Right cardiac atrium (tissue), 5 donors: ENCODE results near the gene AKNAD1. TPM values are rescaled to one million over a fixed set of nuclear protein-coding genes. Genes with fewer than 3 reads are reported as not detected.
"Not testable (repeated sequence)": the region's sequence is repeated elsewhere in the genome, so short reads cannot be mapped to it uniquely, and the experiment has no call there.

ENCODE experiments used
- ATAC-seq, 2 donors: fragments of 200-7000 bp; cut with Tn5 transposase; one replicate each; pipeline versions ENCODE4 v1.8.0 to v1.9.1; 2020; ENCODE audit warnings: moderate library complexity in 2 of 2, mild to moderate bottlenecking in 1 of 2
- DNase-seq, 3 donors: peaks; one replicate each; pipeline ENCODE4 v3.0.0-alpha.2; 2020
- H3K27ac ChIP-seq: one replicate; pipeline ENCODE4 v1.5.1; 2013; ENCODE audit warnings: mild to moderate bottlenecking, low read length, control low read depth, moderate library complexity
- H3K27me3 ChIP-seq: one replicate; pipeline ENCODE4 v1.6.1; 2013; ENCODE audit not compliant: control insufficient read depth, insufficient read depth
- H3K4me1 ChIP-seq: one replicate; pipeline ENCODE4 v1.6.1; 2013; ENCODE audit warnings: low read length; ENCODE audit not compliant: control insufficient read depth, insufficient read depth
- H3K4me3 ChIP-seq: one replicate; pipeline ENCODE4 v1.5.1; 2013; ENCODE audit warnings: low read length, control low read depth
- H3K9me3 ChIP-seq: one replicate; pipeline ENCODE4 v1.6.1; 2013; ENCODE audit warnings: low read length; ENCODE audit not compliant: control insufficient read depth
- WGBS: extraction: QIAGEN DNeasy Blood & Tissue Kit; methylation state at CpG from one replicate; pipeline ENCODE4 v1.1.7; 2013; 5-methylcytosine and 5-hydroxymethylcytosine counted together
- intact Hi-C, 4 donors: fragments of 100-400 bp; cut with DNase I; formaldehyde crosslinking; loops; one replicate each; pipeline versions ENCODE4 v1.11.0 to v1.14.0; 2022 to 2023
- polyA plus RNA-seq: library from polyadenylated mRNA; stranded (reverse); fragments of 200-250 nt; gene quantifications from one replicate; pipeline ENCODE4 v1.2.3, GENCODE V29; 2013
- total RNA-seq, 4 donors: library from RNA; stranded (reverse); fragmentation: NEBNext Ultra II Directional; extraction: Animal tissue kit (Norgen Biotek cat#: 25700); gene quantifications; one replicate each; pipeline ENCODE4 v1.2.1, GENCODE V29; 2021
- donor health status: healthy with polysubstance abuse.
- donor health status: DM: no; HTN: yes; CAD: no.
- donor health status: DM: no; HTN: no; CAD: no.
- donor health status: DM: no; HTN: yes; CAD: no; lungs with severe emphysema.
- donor health status: DM: yes; HTN: yes; CAD: no.

Gene AKNAD1
- total and polyA plus RNA-seq, 5 donors: not detected

DNA sequence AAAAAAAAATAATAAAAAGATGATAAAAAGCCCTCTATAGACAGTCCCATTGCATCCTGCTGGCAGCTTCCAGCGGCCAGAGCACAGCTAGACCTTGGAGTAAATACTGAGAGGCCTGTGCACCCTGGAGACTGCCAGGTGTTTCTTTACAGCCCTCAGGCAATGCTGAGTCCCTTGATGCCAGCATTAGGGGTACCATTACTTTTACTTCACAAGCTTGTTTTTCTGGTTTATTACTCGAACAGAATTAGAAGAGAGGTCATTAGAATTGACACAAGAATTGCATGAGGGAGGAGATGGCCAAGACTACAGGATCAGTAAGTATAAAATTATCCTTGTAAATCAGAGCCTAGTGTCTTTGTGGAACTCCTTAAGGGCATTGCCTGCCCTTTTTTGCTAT is 43.6 kb downstream of the AKNAD1 start:
- Histone ChIP-seq H3K4me3 (no peak overlapping the region), H3K27me3 (no peaks in the 10 kb centered on the region), H3K9me3 (no peaks in the 10 kb centered on the region), H3K27ac (no peak overlapping the region), H3K4me1 (no peaks in the 10 kb centered on the region)
- DNase-seq: no peak
- WGBS: 89% methylated on average over 2 of the region's 2 CpGs
- intact Hi-C loops: no loop called here
- ATAC-seq: no peak

DNA sequence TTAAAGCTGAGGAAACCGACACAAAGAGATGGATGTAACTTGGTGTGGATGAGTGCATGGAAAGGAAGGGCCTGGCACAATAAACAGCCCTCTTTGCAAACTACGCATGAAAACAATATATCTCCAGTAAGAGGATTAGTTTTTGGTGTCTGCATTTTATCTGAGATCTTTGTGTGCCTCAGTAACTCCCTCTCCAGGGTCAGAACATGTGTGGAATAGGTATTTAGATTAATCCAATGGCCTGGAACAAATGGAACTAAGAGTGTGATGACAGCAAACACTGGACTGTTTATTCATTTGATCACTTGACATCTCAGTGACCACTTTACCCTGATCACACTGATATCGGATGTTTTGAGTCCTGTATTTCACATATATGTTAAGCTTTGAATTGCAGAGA is 45.3 kb downstream of the AKNAD1 start:
- no peak overlapping the region for H3K27ac ChIP-seq
- ATAC-seq: no peak
- intact Hi-C loops: no loop called here
- 95% methylated on average over 3 of the region's 3 CpGs for WGBS
- H3K9me3 ChIP-seq: no peaks in the 10 kb centered on the region
- DNase-seq: no peak
- H3K4me3 ChIP-seq: no peak overlapping the region
- H3K4me1 ChIP-seq: no peaks in the 10 kb centered on the region
- H3K27me3 ChIP-seq: no peaks in the 10 kb centered on the region

DNA sequence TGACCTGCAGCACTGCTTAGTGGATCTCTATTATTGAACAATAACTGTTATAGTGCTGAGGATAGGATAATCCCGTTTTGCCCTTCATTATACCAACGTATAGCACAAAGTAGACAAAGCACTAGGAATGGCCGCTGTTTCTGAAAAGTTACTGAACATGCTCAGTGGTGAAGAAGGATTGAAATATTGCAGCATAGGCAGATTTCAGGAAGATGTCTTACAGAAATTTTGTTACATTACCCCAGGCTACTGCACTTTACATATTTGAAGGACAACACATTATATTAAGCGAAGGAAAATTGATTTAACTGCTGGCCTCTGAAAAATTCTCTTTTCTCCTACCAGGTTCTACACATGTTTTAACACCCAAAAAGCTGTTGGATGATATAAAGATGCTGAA is 48.5 kb downstream of the AKNAD1 start:
- 93% methylated on average over 4 of the region's 4 CpGs for WGBS
- H3K4me1 ChIP-seq: no peaks in the 10 kb centered on the region
- DNase-seq: no peak
- intact Hi-C loops: no loop called here
- H3K9me3 ChIP-seq: no peaks in the 10 kb centered on the region
- no peak for ATAC-seq
- H3K27ac ChIP-seq: no peak overlapping the region
- H3K4me3 ChIP-seq: no peak overlapping the region
- no peaks in the 10 kb centered on the region for H3K27me3 ChIP-seq

DNA sequence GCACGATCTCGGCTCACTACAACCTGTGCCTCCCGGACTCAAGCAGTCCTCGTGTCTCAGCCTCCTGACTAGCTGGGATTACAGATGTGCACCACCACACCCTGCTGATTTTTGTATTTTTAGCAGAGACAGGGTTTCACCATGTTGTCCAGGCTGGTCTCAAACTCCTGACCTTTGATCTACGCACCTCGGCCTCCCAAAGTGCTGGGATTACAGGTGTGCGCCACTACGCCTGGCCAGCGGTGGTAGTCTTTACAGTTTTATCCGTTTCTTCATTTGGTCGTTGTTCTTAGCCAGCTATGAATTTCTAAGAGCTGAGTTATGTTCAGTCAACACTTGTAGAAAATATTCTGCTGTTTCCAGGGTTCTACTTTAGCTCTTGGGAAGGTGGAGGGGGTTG is 53.3 kb downstream of the AKNAD1 start:
- ATAC-seq (no peak), DNase-seq (no peak)
- H3K9me3 ChIP-seq: no peaks in the 10 kb centered on the region
- no peak overlapping the region for H3K4me3 ChIP-seq
- no peaks in the 10 kb centered on the region for H3K4me1 ChIP-seq
- H3K27ac ChIP-seq: no peak overlapping the region
- intact Hi-C loops: no loop called here
- H3K27me3 ChIP-seq: no peaks in the 10 kb centered on the region
- WGBS: 95% methylated on average over 11 of the region's 11 CpGs

DNA sequence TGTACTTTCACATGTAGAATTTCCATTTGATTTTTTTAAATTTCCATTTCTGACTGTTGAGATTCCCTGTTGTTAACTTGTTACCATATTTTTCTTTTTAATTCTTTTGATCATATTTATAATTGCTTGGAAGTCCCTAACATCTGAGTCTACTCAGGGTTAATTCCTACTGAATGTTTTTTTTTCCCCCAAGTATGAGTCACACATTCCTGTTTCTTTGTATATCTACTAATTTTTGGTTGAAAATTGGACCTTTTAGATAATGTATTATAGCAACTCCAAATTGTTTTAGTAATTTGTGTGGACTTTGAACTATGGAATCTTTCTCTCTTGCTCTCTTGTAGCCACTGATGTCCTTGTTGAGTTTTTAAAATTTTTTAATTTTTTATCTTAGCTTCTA is 55.8 kb downstream of the AKNAD1 start:
- Histone ChIP-seq H3K4me3 (no peak overlapping the region), H3K27ac (no peak overlapping the region), H3K9me3 (no peaks in the 10 kb centered on the region), H3K27me3 (no peaks in the 10 kb centered on the region), H3K4me1 (no peaks in the 10 kb centered on the region)
- no peak for DNase-seq
- intact Hi-C loops: no loop called here
- ATAC-seq: no peak

DNA sequence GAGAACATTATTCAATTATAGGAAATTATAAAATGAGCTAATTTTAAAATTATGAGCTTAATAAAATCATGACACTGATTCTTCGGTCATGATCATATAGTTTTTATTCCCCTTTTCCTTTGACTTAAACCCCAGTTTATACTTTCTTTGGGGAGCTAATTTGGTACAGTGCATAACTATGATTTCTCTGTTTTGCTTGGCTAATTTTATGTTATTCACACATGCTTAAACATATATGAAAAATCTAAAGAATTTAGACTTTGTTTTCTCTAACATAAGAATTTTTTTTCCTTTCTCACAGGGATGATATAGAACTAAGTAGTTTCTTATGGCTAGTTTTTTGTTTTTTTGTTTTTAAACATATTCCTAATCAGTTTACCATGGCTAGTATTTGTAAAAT is 57.9 kb downstream of the AKNAD1 start:
- no peak overlapping the region for H3K4me3 ChIP-seq
- no peak for DNase-seq
- ATAC-seq: no peak
- 72% methylated on average over 1 of the region's 1 CpG for WGBS
- no peak overlapping the region for H3K27ac ChIP-seq
- intact Hi-C loops: no loop called here
- H3K4me1 ChIP-seq: no peaks in the 10 kb centered on the region
- no peaks in the 10 kb centered on the region for H3K27me3 ChIP-seq
- no peaks in the 10 kb centered on the region for H3K9me3 ChIP-seq

DNA sequence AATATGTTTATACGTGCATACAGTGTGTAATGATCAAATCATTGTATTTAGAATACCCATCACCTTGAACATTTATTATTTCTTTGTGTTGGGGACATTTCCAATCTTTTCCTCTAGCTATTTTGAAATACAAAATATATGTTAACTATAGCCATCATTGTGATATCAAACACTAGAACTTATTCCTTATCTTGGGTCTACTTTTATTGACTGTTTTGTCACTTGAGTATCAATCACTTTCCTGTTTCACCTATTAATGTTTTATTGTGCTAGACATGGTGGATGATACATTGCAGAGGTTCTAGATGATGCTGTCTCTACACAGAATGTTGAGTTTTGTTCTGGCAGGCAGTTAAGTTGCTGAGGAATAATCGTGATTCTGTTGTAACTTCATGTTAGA is 64.5 kb downstream of the AKNAD1 start:
- no peak overlapping the region for H3K27ac ChIP-seq
- no peaks in the 10 kb centered on the region for H3K27me3 ChIP-seq
- 98% methylated on average over 2 of the region's 2 CpGs for WGBS
- intact Hi-C loops: no loop called here
- ATAC-seq: no peak
- H3K4me1 ChIP-seq: no peaks in the 10 kb centered on the region
- H3K9me3 ChIP-seq: no peaks in the 10 kb centered on the region
- H3K4me3 ChIP-seq: no peak overlapping the region
- no peak for DNase-seq

DNA sequence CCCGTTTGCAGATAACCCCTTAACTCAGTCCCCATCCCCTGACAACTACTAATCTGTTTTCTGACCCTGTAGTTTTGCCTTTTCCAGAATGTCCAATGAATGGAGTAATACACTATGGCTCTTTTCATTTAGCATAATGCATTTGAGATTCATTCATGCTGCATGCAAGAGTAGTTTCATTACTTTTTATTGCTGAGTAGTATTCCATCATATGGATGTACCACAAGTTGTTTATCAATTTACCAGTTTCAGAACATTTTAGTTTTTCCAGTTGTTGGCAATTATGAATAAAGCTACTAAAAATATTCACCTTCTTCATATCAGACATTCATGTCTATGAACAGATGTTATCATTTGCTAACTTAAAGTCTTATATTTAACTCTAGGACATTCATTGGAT is 65.1 kb downstream of the AKNAD1 start:
- 96% methylated on average over 1 of the region's 1 CpG for WGBS
- H3K27ac ChIP-seq: no peak overlapping the region
- H3K4me3 ChIP-seq: no peak overlapping the region
- no peaks in the 10 kb centered on the region for H3K27me3 ChIP-seq
- ATAC-seq (no peak), DNase-seq (no peak)
- intact Hi-C loops: no loop called here
- H3K4me1 ChIP-seq: no peaks in the 10 kb centered on the region
- H3K9me3 ChIP-seq: no peaks in the 10 kb centered on the region

DNA sequence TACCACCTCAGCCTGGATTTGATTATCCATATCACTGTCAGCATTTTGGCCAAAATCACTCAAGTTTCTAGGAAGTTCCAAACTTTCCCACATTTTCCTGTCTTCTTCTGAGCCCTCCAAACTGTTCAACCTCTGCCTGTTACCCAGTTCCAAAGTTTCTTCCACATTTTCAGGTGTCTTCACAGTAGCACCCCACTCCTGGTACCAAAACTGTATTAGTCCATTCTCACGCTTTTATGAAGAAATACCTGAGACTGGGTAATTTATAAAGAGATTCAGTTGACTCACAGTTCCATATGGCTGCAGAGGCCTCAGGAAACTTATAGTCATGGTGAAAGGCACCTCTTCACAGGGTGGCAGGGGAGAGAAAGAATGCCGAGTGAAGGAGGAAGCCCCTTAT is 71.0 kb downstream of the AKNAD1 start:
- Histone ChIP-seq H3K4me1 (no peaks in the 10 kb centered on the region), H3K4me3 (no peak overlapping the region), H3K27ac (no peak overlapping the region), H3K9me3 (no peaks in the 10 kb centered on the region), H3K27me3 (no peaks in the 10 kb centered on the region)
- ATAC-seq (no peak), DNase-seq (no peak)
- intact Hi-C loops: no loop called here
- 99% methylated on average over 2 of the region's 2 CpGs for WGBS

DNA sequence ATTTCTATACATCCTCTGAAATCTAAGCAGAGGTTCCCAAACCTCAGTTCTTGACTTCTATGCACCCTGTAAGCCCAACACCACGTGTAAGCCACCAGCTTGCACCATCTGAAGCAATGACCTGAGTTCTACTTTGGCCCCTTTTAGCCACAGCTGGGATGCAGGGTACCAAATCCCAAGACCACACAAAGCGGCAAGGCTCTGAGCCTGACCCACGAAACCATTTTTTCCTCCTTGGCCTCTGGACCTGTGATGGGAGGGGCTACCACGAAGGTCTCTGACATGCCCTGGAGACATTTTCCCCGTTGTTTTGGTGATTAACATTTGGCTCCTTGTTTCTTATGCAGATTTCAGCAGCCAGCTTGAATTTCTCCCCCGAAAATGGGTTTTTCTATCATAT is 71.6 kb downstream of the AKNAD1 start:
- no peaks in the 10 kb centered on the region for H3K27me3 ChIP-seq
- no peak overlapping the region for H3K4me3 ChIP-seq
- intact Hi-C loops: no loop called here
- H3K27ac ChIP-seq: no peak overlapping the region
- no peaks in the 10 kb centered on the region for H3K4me1 ChIP-seq
- 96% methylated on average over 6 of the region's 6 CpGs for WGBS
- ATAC-seq: no peak
- no peaks in the 10 kb centered on the region for H3K9me3 ChIP-seq
- DNase-seq: no peak

DNA sequence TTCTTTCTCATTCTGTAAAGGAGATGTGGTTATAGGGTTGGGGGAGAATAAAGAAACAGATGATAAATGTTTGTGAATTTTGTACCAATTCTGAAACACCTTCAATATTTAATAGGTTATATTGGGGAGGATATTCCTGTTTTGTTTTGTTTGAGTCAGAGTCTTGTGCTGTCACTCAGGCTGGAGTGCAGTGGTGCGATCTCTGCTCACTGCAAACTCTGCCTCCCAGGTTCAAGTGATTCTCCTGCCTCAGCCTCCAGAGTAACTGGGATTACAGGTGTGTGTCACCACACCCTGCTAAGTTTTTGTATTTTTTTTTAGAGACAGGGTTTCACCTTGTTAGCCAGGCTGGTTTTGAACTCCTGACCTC is 75.3 kb downstream of the AKNAD1 start:
- DNase-seq, H3K4me3 ChIP-seq, H3K9me3 ChIP-seq, H3K27me3 ChIP-seq, ATAC-seq, intact Hi-C loops, H3K4me1 ChIP-seq, H3K27ac ChIP-seq: not testable (repeated sequence)
- 100% methylated on average over 1 of the region's 1 CpG for WGBS

DNA sequence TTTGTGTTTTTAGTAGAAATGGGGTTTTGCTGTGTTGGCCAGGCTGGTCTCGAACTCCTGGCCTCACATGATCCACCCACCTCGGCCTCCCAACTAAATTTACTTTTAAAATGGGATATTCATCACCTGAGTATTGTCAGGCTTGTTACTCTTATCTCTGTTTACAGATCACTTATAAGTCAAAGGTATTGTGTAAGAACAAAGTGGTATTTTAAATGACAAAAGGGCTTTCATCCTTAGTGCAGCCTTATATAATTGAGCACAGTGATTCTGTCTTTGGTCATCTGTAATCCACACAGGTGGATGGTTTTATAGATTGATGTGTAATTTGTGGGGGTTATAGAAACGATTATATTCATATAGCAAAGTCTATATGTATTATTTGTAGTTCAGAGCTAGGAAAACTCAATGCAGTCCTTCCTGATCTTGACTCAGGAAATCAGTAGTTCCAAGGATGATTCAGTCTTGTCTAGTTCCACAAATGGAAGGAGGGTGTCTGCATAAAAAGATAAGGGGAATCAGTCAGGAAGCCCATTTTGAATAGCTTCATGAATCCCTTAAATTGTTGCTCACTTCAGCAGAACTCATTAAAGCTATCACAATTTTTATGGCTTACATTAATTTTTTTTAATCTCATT is 75.8 kb downstream of the AKNAD1 start:
- DNase-seq (no peak), ATAC-seq (no peak)
- intact Hi-C loops: no loop called here
- WGBS: 82% methylated on average over 3 of the region's 3 CpGs
- Histone ChIP-seq H3K27ac (no peak overlapping the region), H3K9me3 (no peaks in the 10 kb centered on the region), H3K27me3 (no peaks in the 10 kb centered on the region), H3K4me1 (no peaks in the 10 kb centered on the region), H3K4me3 (no peak overlapping the region)
